ENCODE results near the gene STK33.

Gene STK33

GRCh38 chr11:8593935-8594909 lies at the start of gene STK33:
STK33 (minus strand) TSS chr11:8594228; CDS start chr11:8474905, 119,323 bp downstream.
- DNase-seq (ENCODE audit: low read depth in 2 of 2, low spot score in 1 of 2): no peak

DNA sequence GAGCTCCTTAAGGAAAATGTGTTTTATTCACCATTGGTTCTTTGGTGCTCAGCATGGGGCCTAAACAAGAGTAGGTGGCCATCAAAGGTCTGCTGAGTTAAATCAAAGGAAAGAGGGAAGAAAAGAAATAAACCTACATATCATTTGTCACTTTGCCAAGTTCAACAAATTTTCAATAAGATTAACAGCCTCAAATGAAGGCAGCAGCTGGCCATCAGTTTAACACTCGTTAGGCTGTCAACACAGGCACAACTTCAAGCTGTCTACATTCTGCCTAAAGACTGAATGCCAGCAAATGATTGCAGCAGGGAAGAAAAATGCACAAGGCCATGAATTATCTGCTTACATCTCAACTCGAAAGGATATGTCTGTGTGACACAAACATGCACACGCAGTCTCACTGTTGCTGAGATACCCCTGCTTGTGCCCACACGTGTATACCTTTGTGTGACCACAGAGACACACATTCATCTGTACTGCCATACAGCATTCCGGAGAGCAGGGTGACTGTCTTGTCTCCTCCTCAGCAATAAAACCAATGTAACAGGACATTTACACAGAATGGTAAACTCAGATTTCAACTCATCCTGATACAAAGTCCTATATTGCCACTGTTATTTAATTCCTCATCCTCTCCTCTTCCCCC lies 48.3 kb upstream of the STK33 start:
- no peak for DNase-seq (ENCODE audit: low read depth in 2 of 2, low spot score in 1 of 2)

GRCh38 chr11:8641332-8641731 lies 47.3 kb upstream of the STK33 start:
- DNase-seq (ENCODE audit: low read depth in 2 of 2, low spot score in 1 of 2): no peak

GRCh38 chr11:8640267-8640906 lies 46.4 kb upstream of the STK33 start:
- DNase-seq (ENCODE audit: low read depth in 2 of 2, low spot score in 1 of 2): no peak

DNA sequence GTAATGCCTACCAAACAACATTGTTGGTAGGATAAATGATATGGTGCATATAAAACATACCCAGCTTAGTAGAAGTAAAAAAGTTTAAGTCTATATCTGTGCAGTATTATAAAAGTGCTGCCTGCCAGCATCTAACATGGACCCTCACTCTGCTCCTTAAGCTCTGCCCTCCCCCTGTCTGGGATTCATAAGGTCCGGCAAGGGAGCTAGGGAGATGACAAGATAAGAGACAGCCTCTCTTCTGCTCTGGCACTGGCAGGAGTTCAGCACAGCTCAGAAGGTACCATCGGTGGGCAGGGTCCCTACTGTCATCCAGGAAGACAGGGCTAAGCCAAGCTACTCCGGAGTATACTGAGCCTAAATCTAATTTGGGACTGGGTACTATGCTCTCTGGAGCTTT lies 45.6 kb upstream of the STK33 start:
- no peak for DNase-seq (ENCODE audit: low read depth in 2 of 2, low spot score in 1 of 2)

GRCh38 chr11:8638300-8638699 lies 44.3 kb upstream of the STK33 start:
- DNase-seq (ENCODE audit: low read depth in 2 of 2, low spot score in 1 of 2): no peak

GRCh38 chr11:8636127-8636526 lies 42.1 kb upstream of the STK33 start:
- DNase-seq (ENCODE audit: low read depth in 2 of 2, low spot score in 1 of 2): no peak

DNA sequence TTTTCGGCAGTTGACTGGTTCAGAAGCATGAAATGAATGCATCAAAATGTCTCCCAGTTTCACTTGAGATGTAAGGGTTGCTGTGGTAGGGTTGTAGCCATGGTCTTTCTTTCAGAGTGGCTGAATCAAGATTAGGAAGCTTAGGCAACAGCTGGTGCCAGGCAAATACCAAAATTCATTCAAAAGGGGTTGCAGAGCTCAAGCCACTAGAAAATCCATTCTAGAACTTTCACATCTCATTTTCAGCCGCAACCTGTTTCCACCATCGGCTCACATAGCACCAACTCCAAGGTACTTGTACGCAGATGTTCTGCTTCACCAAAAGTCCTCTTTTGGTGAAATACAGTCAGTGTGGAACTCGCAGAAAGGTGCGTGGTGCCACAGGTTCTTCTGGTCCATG lies 40.5 kb upstream of the STK33 start:
- DNase-seq (ENCODE audit: low read depth in 2 of 2, low spot score in 1 of 2): no peak

- DNase-seq (ENCODE audit: low read depth in 2 of 2, low spot score in 1 of 2): no peak
Measured at GRCh38 chr11:8631395-8632118, 37.5 kb upstream of the STK33 start.

GRCh38 chr11:8624698-8625097 lies 30.7 kb upstream of the STK33 start:
- DNase-seq (ENCODE audit: low read depth in 2 of 2, low spot score in 1 of 2): no peak

DNA sequence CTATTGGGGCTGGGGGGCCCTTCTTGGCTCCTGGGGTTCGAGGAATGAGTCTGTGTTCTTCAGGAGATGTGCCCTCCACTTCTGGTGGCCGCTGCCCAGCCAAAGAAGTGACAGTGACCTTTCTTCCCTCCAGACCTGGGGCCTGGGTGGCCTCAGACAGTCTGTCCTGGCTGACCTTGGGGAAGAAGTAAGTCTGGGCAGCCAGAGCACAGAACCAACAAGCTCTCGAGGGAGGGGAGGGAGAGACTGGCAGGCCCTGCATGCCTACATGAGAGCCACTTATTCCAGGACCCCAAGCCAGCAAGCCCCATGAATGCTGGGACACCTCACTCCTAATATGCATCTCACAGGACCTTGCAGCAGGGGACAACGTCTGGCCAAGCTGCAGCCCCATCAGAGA lies 27.1 kb upstream of the STK33 start:
- DNase-seq (ENCODE audit: low read depth in 2 of 2, low spot score in 1 of 2): no peak

GRCh38 chr11:8617063-8617462 lies 23.0 kb upstream of the STK33 start:
- DNase-seq (ENCODE audit: low read depth in 2 of 2, low spot score in 1 of 2): no peak

- DNase-seq (ENCODE audit: low read depth in 2 of 2, low spot score in 1 of 2): no peak
Measured at GRCh38 chr11:8615291-8616032, 21.4 kb upstream of the STK33 start.

GRCh38 chr11:8614497-8614896 lies 20.5 kb upstream of the STK33 start:
- no peak for DNase-seq (ENCODE audit: low read depth in 2 of 2, low spot score in 1 of 2)

DNA sequence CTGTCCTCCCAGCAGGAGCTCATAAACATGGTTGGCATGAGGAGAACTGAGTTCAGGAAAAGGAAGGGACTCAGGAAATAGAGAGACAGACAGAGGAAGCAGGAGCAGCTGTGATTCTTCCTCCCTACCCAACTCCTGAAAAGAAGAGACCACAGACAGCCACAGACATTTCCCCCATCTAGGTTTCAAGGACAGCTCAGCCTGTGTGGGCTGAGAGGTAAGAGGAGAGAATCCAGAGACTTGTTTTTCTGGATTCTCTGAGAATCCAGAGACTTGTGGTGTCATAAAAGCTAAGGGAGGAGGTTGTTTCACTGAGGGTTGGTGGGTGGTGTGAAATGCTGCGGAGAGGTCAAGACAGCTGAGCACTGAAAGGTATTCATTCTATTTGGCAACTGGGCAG lies 19.0 kb upstream of the STK33 start:
- no peak for DNase-seq (ENCODE audit: low read depth in 2 of 2, low spot score in 1 of 2)

- no peak for DNase-seq (ENCODE audit: low read depth in 2 of 2, low spot score in 1 of 2)
Measured at GRCh38 chr11:8612522-8612921, 18.5 kb upstream of the STK33 start.

DNA sequence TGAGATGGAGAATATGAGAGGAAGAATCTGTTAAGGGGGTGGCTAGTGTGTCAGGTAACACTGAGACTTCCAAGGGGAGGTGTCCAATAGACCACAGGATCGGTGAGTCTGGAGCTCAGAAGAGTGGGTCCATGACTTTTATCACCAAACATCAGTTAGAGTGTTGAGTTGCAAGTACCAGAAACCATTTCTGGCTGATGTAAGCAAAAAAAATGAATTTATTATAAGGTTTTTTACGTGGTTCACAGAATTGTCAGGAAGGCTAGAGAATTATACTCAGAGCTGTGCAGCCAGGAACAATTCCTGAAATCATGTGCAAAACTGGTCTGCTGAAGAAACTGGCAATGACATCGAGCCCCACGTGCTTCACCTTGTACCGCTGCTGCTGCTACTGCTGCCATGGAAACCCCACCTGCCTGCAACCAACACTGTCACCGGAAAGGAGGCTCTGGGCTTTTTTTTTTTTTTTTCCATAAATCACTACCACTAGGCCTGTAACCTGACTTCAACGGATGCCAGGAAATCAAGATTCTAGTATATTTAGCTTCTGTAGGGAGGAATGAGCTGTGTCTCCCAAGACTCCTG lies 16.6 kb upstream of the STK33 start:
- no peak for DNase-seq (ENCODE audit: low read depth in 2 of 2, low spot score in 1 of 2)

GRCh38 chr11:8608652-8609051 lies 14.6 kb upstream of the STK33 start:
- no peak for DNase-seq (ENCODE audit: low read depth in 2 of 2, low spot score in 1 of 2)

DNA sequence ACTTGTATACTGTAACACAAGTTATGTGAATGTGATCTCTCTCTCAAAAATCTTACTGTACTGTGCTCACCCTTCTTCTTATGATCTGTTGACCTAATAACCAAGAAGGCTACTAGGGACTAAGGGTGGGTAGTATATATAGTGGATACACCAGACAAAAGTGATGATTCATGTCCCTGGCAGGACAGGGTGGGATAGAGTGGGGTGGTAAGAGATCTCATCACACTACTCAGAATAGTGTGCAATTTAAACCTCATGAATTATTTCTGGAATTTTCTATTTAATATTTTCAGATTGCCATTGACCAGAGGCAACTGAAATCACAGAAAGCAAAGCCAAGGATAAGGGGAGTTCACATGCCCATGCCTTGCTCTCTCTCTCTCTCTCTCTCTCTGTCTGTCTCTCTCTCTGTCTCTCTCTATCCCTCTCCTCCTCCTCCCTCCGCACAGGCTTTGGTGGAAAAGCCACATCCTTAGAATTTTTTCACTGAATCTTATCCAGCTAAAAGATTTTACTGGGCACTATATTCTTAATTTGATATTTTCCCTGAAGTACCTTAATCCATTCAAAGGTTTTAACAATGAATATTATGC lies 12.0 kb upstream of the STK33 start:
- DNase-seq (ENCODE audit: low read depth in 2 of 2, low spot score in 1 of 2): no peak
